Panc1 (cell line): ENCODE results near the gene ZSCAN5C.

Experiments
- POLR2AphosphoS5 ChIP-seq: IDR thresholded peaks from 2 replicates; pipeline ENCODE4 v1.6.1; 2012; ENCODE audit warnings: mild to moderate bottlenecking, low read depth, low read length, moderate library complexity
- TF ChIP-seq, protein P1 (sequence below), 2 experiments: IDR thresholded peaks; 2 replicates each; pipeline ENCODE4 v1.6.1; 2011 to 2012; ENCODE audit warnings: low read depth in 2 of 2, control low read depth in 1 of 2, low read length in 1 of 2, mild to moderate bottlenecking in 1 of 2, moderate library complexity in 1 of 2; ENCODE audit not compliant: insufficient read depth in 1 of 2
- TF ChIP-seq, protein P2 (sequence below): fragments of 450-650 bp; IDR thresholded peaks from 2 replicates; pipeline ENCODE4 v1.5.1; 2017; ENCODE audit warnings: mild to moderate bottlenecking

DNA sequence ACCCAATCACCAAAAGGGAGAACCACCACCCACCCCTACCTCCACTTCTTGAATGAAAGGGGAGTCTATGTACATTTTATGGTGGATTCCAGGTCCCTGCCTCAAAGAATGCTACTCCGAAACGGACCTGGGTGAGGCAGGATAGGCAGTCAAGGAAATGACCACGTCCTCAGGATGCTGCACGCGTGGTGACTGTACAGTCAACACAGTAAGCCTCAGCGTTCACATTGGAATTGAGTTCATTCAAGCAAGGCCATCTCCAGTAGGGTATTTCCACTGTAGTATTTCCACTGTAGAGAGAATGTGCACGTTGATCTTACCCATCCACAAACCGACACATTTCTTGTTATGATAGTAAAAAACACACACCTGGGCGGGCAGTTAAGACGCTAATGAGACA lies 16.9 kb downstream of the ZSCAN5C start:
- TF ChIP-seq, protein P1, sequence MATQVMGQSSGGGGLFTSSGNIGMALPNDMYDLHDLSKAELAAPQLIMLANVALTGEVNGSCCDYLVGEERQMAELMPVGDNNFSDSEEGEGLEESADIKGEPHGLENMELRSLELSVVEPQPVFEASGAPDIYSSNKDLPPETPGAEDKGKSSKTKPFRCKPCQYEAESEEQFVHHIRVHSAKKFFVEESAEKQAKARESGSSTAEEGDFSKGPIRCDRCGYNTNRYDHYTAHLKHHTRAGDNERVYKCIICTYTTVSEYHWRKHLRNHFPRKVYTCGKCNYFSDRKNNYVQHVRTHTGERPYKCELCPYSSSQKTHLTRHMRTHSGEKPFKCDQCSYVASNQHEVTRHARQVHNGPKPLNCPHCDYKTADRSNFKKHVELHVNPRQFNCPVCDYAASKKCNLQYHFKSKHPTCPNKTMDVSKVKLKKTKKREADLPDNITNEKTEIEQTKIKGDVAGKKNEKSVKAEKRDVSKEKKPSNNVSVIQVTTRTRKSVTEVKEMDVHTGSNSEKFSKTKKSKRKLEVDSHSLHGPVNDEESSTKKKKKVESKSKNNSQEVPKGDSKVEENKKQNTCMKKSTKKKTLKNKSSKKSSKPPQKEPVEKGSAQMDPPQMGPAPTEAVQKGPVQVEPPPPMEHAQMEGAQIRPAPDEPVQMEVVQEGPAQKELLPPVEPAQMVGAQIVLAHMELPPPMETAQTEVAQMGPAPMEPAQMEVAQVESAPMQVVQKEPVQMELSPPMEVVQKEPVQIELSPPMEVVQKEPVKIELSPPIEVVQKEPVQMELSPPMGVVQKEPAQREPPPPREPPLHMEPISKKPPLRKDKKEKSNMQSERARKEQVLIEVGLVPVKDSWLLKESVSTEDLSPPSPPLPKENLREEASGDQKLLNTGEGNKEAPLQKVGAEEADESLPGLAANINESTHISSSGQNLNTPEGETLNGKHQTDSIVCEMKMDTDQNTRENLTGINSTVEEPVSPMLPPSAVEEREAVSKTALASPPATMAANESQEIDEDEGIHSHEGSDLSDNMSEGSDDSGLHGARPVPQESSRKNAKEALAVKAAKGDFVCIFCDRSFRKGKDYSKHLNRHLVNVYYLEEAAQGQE (IDR thresholded peaks at IDR 0.05; ENCODE audit: insufficient read depth in 1 of 2, low read depth in 2 of 2, low read length in 1 of 2) = no peak
- TF ChIP-seq, protein P2, sequence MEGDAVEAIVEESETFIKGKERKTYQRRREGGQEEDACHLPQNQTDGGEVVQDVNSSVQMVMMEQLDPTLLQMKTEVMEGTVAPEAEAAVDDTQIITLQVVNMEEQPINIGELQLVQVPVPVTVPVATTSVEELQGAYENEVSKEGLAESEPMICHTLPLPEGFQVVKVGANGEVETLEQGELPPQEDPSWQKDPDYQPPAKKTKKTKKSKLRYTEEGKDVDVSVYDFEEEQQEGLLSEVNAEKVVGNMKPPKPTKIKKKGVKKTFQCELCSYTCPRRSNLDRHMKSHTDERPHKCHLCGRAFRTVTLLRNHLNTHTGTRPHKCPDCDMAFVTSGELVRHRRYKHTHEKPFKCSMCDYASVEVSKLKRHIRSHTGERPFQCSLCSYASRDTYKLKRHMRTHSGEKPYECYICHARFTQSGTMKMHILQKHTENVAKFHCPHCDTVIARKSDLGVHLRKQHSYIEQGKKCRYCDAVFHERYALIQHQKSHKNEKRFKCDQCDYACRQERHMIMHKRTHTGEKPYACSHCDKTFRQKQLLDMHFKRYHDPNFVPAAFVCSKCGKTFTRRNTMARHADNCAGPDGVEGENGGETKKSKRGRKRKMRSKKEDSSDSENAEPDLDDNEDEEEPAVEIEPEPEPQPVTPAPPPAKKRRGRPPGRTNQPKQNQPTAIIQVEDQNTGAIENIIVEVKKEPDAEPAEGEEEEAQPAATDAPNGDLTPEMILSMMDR = no peak
- no peak for TF ChIP-seq POLR2AphosphoS5
